ENCODE measurements around the gene ARMCX5.

The ARMCX5 gene

DNA sequence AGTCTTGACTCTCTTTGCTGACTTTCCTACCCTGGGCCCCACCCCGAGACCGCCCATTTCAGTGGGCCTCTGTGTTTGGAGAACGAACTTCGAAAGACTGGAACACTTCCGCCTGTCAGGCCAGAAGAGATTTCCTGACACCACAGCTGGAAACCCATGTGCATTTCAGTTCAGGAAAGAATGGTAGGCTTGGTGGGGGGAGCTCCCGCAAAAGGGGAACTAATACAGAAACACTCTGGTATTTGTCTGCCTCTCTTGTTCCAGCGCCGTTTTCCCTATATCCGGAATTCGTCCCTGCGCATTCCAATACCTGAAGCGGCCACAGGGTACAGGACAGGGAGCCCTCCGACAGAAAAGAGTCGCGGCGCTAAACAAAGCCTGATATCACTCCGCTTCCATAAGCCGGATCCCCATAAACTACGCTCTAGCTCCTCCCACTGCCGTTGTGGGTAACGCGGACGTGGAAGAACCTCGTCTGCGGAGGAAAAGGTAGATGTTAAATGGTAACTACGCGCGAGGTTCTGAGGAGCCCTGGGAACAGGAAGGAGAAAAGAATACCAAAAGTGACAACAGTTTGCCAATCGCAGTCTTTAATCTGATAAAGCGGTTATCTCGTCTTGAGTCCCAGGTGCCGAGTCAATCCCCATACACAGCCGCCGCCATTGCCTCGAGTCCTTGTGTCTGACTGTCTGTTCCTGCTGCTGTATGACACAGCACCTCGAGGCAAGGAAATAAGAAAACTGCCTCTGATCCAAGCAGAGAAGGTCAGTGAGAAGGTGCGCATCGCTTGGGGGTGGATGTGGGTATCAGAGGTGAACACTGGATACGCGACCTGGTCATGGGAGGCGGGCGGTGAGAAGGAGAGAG, at the start of gene ARMCX5:
Gene ARMCX5 (plus strand): TSS at position 432 of the 867 bp plus-strand sequence. CDS start 2,627 bp downstream, outside the sequence.
- peak; percentile 85 to 92 for DNase-seq

DNA sequence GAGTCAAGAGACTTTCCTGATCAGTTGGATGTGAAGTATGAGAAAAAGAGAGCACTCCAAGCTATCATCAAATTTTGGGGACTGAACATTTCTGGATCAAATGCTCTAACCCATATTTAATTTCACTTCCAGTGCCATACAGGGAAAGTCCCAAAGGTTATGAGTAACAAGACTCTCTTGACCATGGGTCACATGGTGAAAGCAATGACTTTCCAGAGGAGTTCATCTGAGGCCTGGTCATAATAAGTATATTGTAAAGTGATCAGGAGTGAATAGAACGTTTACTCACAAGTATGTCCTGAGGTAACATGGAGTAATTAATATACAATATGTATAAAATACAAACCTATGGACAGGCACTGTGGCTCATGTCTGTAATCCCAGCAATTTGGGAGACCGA, 40.7 kb upstream of the ARMCX5 start:
- no peak for DNase-seq

DNA sequence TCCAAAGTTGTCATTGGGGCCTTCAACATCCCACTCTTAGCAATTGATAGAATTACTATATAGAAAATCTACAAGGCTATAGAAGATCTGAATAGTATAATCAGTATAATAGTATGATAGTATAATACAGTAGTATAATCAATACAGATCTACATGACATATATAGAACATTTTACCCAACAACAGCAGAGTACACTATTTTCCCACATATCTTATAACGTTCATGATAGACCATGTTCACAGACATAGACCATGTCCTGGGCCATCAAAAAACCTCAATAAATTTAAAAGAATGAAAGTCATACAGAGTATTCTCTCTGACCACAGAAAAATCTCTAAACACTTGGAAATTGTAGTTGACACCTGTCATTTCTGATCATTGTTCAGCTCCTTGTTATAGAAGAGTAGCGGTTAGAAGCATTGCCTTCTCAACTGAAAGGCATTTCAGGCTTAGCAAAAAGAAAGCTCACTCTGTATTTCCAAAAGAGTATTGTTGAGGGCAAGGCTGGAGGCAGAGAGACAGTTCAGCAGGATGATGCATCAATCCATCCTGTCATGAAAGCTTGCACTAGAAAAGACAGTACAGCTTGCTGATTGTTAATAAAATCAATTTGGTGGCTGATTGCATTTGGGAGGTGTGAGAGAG, 38.8 kb upstream of the ARMCX5 start:
- DNase-seq = no peak

DNA sequence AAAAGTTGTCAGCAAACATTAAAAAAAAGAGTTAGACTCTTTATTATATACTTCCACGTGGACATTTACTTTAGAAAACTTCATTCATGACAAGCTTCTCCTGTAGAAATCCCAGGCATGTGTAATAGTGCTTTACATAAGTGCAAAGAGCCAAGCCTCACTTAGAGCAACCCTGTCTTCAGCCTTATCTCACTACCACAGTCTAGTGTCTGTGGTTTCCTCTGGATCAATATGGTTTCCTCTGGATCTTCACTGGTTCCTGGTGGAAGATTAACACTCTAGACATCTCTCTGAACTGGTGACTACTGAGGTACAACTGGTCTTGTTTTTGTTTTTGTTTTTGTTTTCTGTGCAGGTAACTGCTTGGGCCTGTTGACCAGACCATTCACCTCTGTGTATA, 18.4 kb upstream of the ARMCX5 start:
- DNase-seq = no peak

DNA sequence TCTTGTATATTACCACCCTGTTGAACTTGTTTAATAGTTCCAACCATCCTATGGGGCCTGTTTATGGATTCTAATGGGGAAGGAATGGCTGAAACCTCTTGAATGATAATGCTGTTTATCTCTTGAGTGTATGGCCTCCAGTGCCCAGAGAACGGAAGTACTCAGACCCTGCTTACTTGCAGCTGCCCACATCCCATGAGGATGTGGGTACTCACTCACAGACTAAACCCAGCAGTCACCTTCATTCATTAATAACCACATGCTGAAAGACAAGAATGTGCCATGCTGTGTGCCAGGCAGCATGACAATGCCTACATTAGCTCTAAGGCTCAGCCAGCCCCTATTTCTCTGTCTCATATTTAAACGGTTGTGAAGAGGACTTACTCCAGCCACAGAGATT, 5.9 kb upstream of the ARMCX5 start:
- no peak for DNase-seq

DNA sequence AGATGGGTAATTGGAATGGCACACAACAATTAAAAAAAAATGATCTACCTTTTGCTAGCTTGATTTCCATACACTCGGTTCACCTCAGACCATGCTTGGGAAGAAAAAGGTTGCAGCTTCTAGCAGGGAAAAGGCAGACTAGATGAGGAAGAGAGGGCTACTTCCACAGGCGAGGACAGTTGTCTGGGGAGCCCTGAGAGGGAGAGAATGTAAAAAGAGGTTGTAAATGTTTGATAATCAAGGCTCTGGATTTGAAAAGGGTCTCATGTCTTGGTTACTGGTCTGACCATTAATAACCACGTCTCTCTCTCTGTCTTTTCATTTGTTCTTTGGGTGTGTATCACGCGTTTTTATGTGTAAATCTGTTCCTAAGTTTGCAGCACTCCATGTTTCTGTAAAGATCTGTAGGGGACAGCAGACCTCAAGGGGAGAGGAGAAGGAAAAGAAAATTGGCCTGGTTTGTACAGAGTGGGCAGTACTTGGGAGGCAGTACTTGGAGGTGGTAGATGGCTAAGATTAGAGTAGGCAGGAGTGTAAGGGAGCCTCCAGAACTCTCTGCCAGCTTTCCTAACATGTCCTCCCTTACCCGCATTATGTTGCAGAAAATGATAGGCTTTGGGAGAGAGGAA, 750 bp downstream of the ARMCX5 start:
- DNase-seq = peak in 1 of 2 experiments; percentile 2

DNA sequence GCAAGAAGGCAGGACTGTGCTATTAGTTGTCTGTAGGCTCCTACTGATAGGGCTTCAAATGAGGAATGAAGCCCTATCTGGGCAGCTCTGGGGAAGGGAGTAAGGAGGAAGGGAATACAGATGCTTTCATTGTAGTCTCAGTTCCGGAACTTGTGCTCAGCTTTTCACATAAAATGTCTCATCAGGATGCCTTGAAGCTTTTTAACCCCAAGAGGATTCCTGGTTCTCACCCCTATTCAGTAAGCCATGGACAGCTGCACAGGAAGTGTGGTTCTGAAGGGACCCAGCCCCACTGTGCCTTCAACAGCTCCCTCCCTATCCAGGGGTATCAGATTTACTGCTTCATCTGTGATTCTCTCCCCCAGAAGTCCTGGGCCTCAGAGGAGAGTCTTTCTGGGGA, 5.0 kb downstream of the ARMCX5 start:
- no peak for DNase-seq

DNA sequence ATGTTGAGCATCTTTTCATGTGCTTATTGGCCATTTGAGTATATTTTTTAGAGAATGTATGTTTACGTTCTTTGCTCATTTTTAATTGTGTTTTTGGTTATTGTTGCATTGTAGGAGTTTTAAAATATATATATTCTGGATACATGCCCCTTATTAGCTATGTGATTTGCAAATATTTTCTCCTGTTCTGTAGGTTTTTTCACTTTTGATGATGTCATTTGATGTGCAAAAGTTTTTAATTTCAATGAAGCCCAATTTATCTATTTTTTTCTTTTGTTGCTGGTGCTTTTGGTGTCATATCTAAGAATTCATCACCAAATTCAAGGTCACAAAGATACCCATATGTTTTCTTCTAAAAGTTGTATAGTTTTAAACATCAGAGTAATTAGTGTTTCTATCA, 6.8 kb downstream of the ARMCX5 start:
- DNase-seq = no peak

DNA sequence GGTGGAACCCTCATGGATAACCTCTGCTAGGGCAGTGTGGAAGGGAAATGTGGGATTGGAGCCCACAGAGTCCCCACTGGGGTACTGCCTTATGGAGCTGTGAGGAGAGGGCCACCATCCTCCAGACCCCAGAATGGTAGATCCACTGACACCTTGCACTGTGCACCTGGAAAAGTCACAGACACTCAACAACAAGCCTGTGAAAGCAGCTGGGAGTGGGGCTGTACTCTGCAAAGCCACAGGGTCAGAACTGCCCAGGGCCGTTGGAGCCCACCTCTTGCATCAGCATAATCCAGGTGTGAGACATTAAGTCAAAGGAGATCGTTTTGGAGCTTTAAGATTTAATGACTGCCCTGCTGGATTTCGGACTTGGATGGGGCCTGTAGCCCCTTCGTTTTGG, 11.6 kb downstream of the ARMCX5 start:
- no peak for DNase-seq

DNA sequence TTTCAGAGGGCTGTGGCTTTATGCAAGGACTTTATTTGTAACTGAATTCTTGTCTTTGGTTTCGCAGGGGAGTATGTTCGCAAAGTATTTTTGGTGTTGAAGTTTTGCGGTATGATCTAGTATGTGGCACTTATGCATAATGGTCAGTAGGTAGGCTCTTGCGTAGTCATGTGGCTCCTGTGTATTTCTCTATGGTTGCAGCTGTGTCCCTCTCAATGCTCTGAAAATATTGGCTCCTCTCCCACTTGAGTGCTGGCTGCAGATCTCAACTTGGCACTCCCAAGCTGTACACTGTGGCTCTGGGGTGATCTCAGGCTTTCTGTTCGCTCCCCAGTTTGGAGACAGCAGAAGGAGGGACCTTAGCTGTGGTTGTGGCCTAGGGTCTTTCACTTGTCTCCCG, 24.8 kb downstream of the ARMCX5 start:
- no peak for DNase-seq

DNA sequence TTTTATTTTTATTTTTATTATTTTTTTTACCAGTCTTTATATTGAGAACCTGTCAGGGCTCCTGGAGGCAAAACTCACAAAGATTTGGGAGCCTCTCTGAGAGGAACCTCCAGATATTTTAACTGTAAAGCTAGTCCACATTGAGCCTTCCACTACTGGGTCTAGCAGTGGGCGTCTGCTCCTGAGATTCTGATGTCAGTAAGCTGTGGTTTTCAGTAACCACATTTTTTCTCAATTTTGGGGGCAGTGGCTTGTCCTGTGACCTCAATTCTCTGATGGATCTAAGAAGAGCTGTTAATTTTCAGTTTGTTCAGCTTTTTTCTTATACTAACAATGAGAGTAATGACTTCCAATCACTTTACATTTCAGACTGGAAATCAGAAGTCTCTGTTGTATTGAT, 28.3 kb downstream of the ARMCX5 start:
- DNase-seq = no peak

DNA sequence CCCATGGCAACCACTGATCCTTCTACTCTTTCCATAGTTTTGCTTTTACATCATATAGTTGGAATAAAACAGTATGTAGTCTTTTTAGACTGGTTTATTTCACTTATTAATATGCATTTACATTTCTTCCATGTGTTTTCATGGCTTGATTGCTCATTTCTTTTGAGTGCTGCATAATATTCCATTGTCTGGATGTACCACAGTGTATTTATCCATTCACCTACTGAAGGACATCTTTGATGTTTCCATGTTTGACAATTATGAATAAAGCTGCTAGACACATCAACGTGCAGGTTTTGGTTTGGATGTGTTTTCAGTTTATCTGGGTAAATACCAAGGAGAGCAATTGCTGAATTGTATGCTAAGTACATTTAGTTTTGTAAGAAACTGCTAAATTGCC, 38.2 kb downstream of the ARMCX5 start:
- DNase-seq = no peak

DNA sequence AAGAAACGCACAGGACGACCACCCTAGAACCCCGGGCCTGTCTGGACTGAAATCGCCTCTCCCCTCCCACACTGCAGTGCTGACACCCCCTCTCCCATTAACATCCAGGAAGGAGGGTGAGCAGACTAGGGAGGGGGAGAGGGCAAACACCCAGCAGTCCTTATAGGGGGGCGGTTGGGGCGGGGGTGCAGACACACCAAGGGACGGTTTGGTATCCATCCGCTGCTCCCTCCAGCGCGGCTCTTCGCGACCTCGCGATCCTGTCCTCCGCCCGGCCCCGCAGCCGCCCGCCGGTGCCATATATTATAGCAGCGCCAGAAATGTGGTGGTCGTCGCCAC, 51.6 kb downstream of the ARMCX5 start:
- DNase-seq = peak in 1 of 2 experiments; percentile 54

DNA sequence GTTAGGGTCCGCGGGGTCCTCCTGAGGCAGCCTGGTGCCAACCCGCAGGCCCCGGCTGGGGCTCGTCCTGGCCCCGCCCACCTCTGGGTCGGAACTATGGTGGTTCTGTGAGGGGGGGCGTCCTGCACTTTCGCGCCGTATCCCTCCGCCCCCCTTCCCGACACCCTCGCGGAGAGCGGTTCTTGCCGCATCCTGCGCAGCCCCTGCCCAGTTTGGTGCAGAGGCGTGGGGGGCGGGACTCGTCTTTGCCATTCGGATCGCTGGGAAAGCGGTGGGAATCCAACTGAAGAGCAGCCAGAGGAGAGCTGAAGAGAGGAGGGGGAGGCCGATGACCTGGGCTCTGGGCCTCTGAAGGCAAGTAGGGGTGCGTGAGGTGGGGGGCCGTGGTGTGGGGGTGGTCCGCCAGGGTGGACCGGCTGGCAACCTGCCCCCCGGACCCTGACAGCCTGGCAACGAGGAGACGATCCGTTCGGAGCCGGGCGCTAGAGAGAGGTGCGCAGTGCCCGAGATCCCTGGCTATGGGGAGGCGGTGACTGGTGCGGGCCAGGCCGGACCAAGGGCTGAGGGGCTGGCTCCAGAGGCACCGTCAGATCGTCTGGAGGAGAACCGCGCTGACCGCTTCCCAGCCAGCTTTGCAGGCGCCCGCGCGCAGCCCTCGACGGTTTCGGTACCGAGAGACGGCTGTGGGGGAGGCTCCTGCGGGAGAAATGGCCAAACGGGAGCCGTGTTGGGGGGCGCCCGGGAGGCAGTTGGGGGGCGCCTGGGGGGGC, 52.1 kb downstream of the ARMCX5 start, which contains the start of gene GPRASP1:
Gene GPRASP1 (plus strand): TSS at position 242 of the 770 bp plus-strand sequence. CDS start 2,431 bp downstream, outside the sequence.
- peak; percentile 15 to 65 for DNase-seq

DNA sequence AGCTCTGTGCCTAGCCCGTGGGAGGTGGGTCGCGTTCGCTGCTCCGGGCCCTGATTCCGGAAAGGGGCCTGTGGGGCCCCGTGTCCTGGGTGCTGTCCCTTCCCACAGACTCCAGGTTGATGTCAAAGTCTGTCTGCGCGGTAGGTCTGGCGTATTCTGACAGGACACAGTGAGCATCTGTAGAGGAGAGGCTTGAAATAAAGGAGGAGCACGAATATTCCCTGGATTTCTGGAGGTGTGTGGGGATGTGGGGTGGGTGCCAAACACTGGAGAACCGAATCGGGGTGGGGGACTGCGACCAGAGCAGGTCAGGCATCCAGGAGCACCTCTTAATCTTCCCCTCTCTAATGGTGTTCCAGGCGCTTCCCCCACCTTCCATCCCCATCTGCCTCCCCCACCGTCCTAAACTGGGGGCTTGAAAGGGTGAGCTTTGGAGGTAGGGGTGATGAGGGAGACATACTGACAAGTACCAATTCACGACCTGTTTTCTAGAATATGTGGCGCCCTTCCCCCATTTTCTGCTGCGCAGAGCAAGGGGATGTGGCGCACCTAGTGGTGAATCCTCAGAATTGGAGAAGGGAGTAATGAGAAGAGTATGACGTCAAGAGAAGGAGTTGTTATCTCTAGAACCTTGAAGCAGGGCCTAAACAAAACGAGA, 52.8 kb downstream of the ARMCX5 start:
- DNase-seq = peak; percentile 26 to 75

Data from NCI-H526 (cell line).